Colonic mucosa (tissue), 2 donors: ENCODE results near the gene TUSC2. TPM values are rescaled to one million over a fixed set of nuclear protein-coding genes. Genes with fewer than 3 reads are reported as not detected.

ENCODE experiments used
- total RNA-seq, 2 donors: library from RNA; stranded (reverse); fragmentation: NEBNext Ultra II Directional in 1 of 2; extraction: Animal tissue kit (Norgen Biotek cat#: 25700) in 1 of 2; gene quantifications; one replicate each; pipeline ENCODE4 v1.2.1, GENCODE V29; 2021
- donor health status: DM: no; HTN: no; CAD: no.
- donor health status: DM: no; HTN: no; CAD: no.

TUSC2 gene
- total RNA-seq, 2 donors from 2014 or later: 26.1 to 39.5 TPM

Other genes starting within 250 kb of the TUSC2 start
- 100 to 1,000 TPM; 104 to 114 TPM for gene RBM5, start 239.3 kb downstream of the TUSC2 start, total RNA-seq
- 10 to 100 TPM; 14.7 to 24.0 TPM for gene SEMA3F, start 172.9 kb downstream of the TUSC2 start, total RNA-seq
- gene GNAT1, start 136.6 kb downstream of the TUSC2 start, total RNA-seq: not detected
- gene SLC38A3, start 123.0 kb downstream of the TUSC2 start, total RNA-seq: under 1 TPM; 0.24 to 0.40 TPM
- 10 to 100 TPM; 48.7 to 77.4 TPM for gene GNAI2, start 92.0 kb downstream of the TUSC2 start, total RNA-seq
- 10 to 100 TPM; 51.6 to 57.0 TPM for gene SEMA3B, start 59.1 kb downstream of the TUSC2 start, total RNA-seq
- gene LSMEM2, start 49.1 kb downstream of the TUSC2 start, total RNA-seq: not detected
- gene IFRD2, start 35.8 kb downstream of the TUSC2 start, total RNA-seq: 100 to 1,000 TPM in 1 of 2 donors, 10 to 100 TPM in 1; 52.8 to 129 TPM
- gene HYAL3, start 28.8 kb downstream of the TUSC2 start, total RNA-seq: 1 to 10 TPM; 2.5 to 4.2 TPM
- gene NAA80, start 28.8 kb downstream of the TUSC2 start, total RNA-seq: 1 to 10 TPM; 6.7 to 10.0 TPM
- gene HYAL1, start 24.6 kb downstream of the TUSC2 start, total RNA-seq: 10 to 100 TPM in 1 of 2 donors, 1 to 10 TPM in 1; 9.0 to 15.2 TPM
- gene HYAL2, start 5.5 kb downstream of the TUSC2 start, total RNA-seq: 10 to 100 TPM; 31.3 to 37.1 TPM
- gene RASSF1, start 12.6 kb upstream of the TUSC2 start, total RNA-seq: 10 to 100 TPM; 20.6 to 28.2 TPM
- 1 to 10 TPM in 1 of 2 donors, under 1 TPM in 1; 0.37 to 1.5 TPM for gene ZMYND10, start 17.5 kb upstream of the TUSC2 start, total RNA-seq
- gene NPRL2, start 22.6 kb upstream of the TUSC2 start, total RNA-seq: 10 to 100 TPM; 23.2 to 29.6 TPM
- 10 to 100 TPM; 30.9 to 46.2 TPM for gene CYB561D2, start 22.6 kb upstream of the TUSC2 start, total RNA-seq
- 10 to 100 TPM; 42.1 to 45.0 TPM for gene TMEM115, start 31.3 kb upstream of the TUSC2 start, total RNA-seq
- 1 to 10 TPM; 2.4 to 3.3 TPM for gene CACNA2D2, start 175.4 kb upstream of the TUSC2 start, total RNA-seq
- gene C3orf18, start 239.5 kb upstream of the TUSC2 start, total RNA-seq: 1 to 10 TPM; 2.4 to 2.9 TPM
- 10 to 100 TPM; 23.0 to 28.5 TPM for gene HEMK1, start 241.3 kb upstream of the TUSC2 start, total RNA-seq